GM12873 (cell line): Measurements from ENCODE around the gene GZF1.

Source experiments
- CTCF ChIP-seq: IDR thresholded peaks from 2 replicates; pipeline ENCODE4 v1.5.1; 2012; ENCODE audit warnings: low read depth, mild to moderate bottlenecking, moderate library complexity, low read length, control low read depth; ENCODE audit not compliant: insufficient read depth; ENCODE audit errors: missing control alignments

The GZF1 gene

GRCh38 chr20:23365390-23366165 is 3.6 kb downstream of the GZF1 start:
- no peak for TF ChIP-seq CTCF

DNA sequence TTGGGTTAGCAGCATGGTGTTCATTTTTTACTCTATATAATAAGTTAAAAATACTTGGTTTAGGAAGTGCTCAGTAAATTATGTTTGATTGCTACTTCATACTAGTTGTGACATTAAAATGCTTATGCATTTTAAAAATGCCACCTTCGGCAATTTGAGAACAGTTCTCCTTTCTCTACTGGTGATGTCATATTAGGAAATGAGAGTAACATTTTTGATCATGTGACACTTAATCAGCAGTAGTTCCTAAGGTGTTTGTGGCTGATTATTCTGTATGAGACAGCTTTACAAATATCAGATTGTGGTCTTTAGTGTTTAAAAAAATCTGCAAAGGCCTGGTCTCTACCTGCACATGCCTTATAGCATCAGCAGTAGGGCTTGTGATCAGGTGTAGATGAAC is 4.4 kb downstream of the GZF1 start:
- no peak for TF ChIP-seq CTCF

GRCh38 chr20:23367770-23368169 is 5.8 kb downstream of the GZF1 start:
- no peak for TF ChIP-seq CTCF

GRCh38 chr20:23368316-23369071 is 6.5 kb downstream of the GZF1 start:
- TF ChIP-seq CTCF = no peak

DNA sequence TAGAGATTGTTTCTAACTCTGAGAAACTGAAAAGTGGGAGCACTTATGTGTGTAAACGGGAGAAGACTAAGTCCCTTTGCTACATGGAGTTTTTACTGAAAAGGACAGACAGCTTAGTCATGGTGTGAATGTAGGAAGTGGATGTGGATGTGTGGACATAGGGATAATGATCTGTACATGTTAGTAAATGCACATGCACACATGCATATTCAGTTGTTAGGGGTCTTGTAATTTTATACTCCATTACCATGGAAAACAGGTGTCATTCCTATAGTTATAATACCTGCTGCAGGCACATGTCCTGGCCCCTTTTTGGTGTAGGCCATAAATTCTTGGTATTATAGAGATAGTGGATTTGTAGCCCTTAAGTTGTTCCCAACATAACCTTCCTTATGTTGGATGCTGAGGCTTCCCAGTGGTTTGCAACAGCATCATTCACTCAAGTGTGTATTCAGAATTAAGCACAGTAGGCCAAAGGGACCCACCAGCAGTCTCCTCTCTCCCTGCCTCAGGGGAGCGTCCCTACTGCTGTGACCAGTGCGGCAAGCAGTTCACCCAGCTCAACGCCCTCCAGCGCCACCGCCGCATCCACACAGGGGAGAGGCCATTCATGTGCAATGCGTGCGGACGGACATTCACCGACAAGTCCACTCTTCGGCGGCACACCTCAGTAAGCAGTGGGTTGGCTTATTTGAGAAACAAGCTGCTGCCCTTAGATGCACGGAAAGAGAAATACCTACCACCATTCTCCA is 7.3 kb downstream of the GZF1 start:
- no peak for TF ChIP-seq CTCF

GRCh38 chr20:23370274-23370673 is 8.3 kb downstream of the GZF1 start:
- no peak for TF ChIP-seq CTCF

DNA sequence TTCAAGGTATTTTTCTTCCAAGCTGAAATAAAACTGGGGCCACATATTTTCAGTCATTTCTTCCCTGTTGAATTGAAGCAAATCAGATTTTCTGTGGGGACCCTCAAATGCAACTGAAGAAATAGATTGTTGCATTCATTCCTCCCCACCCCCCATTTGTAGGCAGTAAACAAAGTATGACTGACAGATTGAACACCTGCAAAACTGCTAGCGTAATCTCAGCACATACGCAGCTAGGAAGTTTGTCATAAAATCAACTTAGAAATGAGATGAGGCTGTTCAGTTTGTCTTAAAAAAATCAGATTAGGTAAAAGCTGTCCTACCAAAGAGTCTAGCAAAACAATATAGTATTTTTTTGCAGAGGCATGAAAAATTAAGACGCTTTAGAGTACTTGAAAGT is 8.9 kb downstream of the GZF1 start:
- no peak for TF ChIP-seq CTCF
